H1 (cell line): ENCODE measurements around the gene FBXL14. TPM values are rescaled to one million over a fixed set of nuclear protein-coding genes. Genes with fewer than 3 reads are reported as not detected.

Experiments
- CTCF ChIA-PET: fragments of 300-600 bp; sonication (Branson Sonifier 250); formaldehyde crosslinking; loops from one replicate; lab custom pipeline; 2021; ENCODE audit not compliant: partially characterized antibody; lab: Charles Lee
- POLR2A ChIA-PET: fragments of 300-600 bp; sonication (Branson Sonifier 250); formaldehyde crosslinking; loops from one replicate; lab custom pipeline; 2021; ENCODE audit warnings: inconsistent platforms; ENCODE audit not compliant: partially characterized antibody; lab: Charles Lee
- DNase-seq, 2 experiments: peaks; one replicate each; pipeline versions ENCODE4 v3.0.0 to v3.0.0-alpha.2; 2010 to 2022; ENCODE audit warnings: low spot score in 2 of 2, low read depth in 1 of 2, mixed read lengths in 1 of 2
- FAIRE-seq: peaks from 2 replicates; lab custom pipeline; 2011; peaks lifted over from hg19 to GRCh38; lab: Jason Lieb, UNC
- H2AFZ ChIP-seq: 2 replicates; pipeline ENCODE4 v1.8.1; 2012; ENCODE audit warnings: low read length, inconsistent platforms
- H2AK5ac ChIP-seq: 2 replicates; pipeline ENCODE4 v1.6.1; 2013; ENCODE audit warnings: low read depth, low read length
- H2BK120ac ChIP-seq: replicated peaks from 2 replicates; pipeline ENCODE3; 2013; ENCODE audit warnings: low read depth, low read length, inconsistent platforms
- H2BK12ac ChIP-seq: 2 replicates; pipeline ENCODE4 v1.6.1; 2013; ENCODE audit warnings: low read depth, low read length
- H2BK15ac ChIP-seq: 2 replicates; pipeline ENCODE4 v1.6.1; 2013; ENCODE audit warnings: low read length
- H2BK20ac ChIP-seq: 2 replicates; pipeline ENCODE4 v1.6.1; 2013; ENCODE audit warnings: low read length
- H2BK5ac ChIP-seq: 2 replicates; pipeline ENCODE4 v1.6.1; 2013; ENCODE audit warnings: low read depth, low read length
- H3K14ac ChIP-seq: 2 replicates; pipeline ENCODE4 v1.6.1; 2013; ENCODE audit warnings: inconsistent platforms; ENCODE audit not compliant: insufficient read length
- H3K18ac ChIP-seq: 2 replicates; pipeline ENCODE4 v1.6.1; 2013; ENCODE audit warnings: low read length; ENCODE audit errors: extremely low read depth
- H3K23ac ChIP-seq: 2 replicates; pipeline ENCODE4 v1.6.1; 2013; ENCODE audit warnings: inconsistent platforms; ENCODE audit not compliant: insufficient read length
- H3K23me2 ChIP-seq: 2 replicates; pipeline ENCODE4 v1.6.1; 2013; ENCODE audit warnings: low read depth, low read length
- H3K27ac ChIP-seq: 2 replicates; pipeline ENCODE4 v1.6.1; 2011; ENCODE audit warnings: low read depth, low read length, inconsistent platforms
- H3K27me3 ChIP-seq, 4 experiments: replicated peaks in 1 of 4; 1 replicate in 1 of 4; 2 replicates in 3 of 4; pipeline versions ENCODE4 v1.6.1 to v1.8.1; 2011 to 2013; ENCODE audit warnings: low read length in 3 of 4, mild to moderate bottlenecking in 3 of 4, inconsistent platforms in 2 of 4, mixed read lengths in 2 of 4, moderate library complexity in 1 of 4; ENCODE audit not compliant: control insufficient read depth in 3 of 4, insufficient read depth in 3 of 4; ENCODE audit errors: extremely low read depth in 1 of 4
- H3K36me3 ChIP-seq, 4 experiments: 2 replicates each; pipeline versions ENCODE4 v1.6.1 to v1.8.1; 2011 to 2013; ENCODE audit warnings: mild to moderate bottlenecking in 4 of 4, low read length in 3 of 4, moderate library complexity in 2 of 4, control low read depth in 1 of 4, inconsistent platforms in 1 of 4; ENCODE audit not compliant: insufficient read depth in 4 of 4, control insufficient read depth in 2 of 4
- H3K4ac ChIP-seq: replicated peaks from 2 replicates; pipeline ENCODE3; 2013; ENCODE audit warnings: low read length, low read depth, mixed read lengths, inconsistent platforms; ENCODE audit not compliant: insufficient read length
- H3K4me1 ChIP-seq, 4 experiments: replicated peaks in 1 of 4; 1 replicate in 1 of 4; 2 replicates in 3 of 4; pipeline versions ENCODE4 v1.6.1 to v1.8.1; 2011 to 2013; ENCODE audit warnings: low read length in 3 of 4, inconsistent platforms in 2 of 4, mixed read lengths in 1 of 4; ENCODE audit not compliant: insufficient read depth in 4 of 4, control insufficient read depth in 3 of 4
- H3K4me2 ChIP-seq, 2 experiments: 2 replicates each; pipeline versions ENCODE4 v1.6.1 to v1.8.1; 2011 to 2013; ENCODE audit warnings: low read depth in 2 of 2, low read length in 2 of 2, control low read depth in 1 of 2, inconsistent platforms in 1 of 2, mild to moderate bottlenecking in 1 of 2; ENCODE audit not compliant: insufficient read depth in 1 of 2
- H3K4me3 ChIP-seq, 4 experiments: fragments of 200-600, 300-600 bp in 1 of 4; sonication (generic), shearing (Covaris generic), sonication (Bioruptor Twin) in 1 of 4; 2 replicates each; pipeline versions ENCODE4 v1.5.1 to v1.8.1; 2011 to 2016; ENCODE audit warnings: low read length in 4 of 4, low read depth in 3 of 4, control low read depth in 2 of 4, inconsistent platforms in 2 of 4, mild to moderate bottlenecking in 2 of 4, mixed read lengths in 1 of 4, moderate library complexity in 1 of 4; ENCODE audit not compliant: insufficient read depth in 2 of 4; ENCODE audit errors: extremely low read depth in 1 of 4
- H3K56ac ChIP-seq: replicated peaks from 2 replicates; pipeline ENCODE3; 2013; ENCODE audit warnings: low read depth, mild to moderate bottlenecking, mixed read lengths, low read length, inconsistent platforms; ENCODE audit not compliant: insufficient read length
- H3K79me1 ChIP-seq: 2 replicates; pipeline ENCODE4 v1.6.1; 2013; ENCODE audit warnings: low read depth, low read length, control low read depth
- H3K79me2 ChIP-seq, 2 experiments: 2 replicates each; pipeline versions ENCODE4 v1.6.1 to v1.8.1; 2012 to 2013; ENCODE audit warnings: low read length in 2 of 2, mild to moderate bottlenecking in 2 of 2, inconsistent platforms in 1 of 2; ENCODE audit not compliant: insufficient read depth in 2 of 2, control insufficient read depth in 1 of 2
- H3K9ac ChIP-seq, 4 experiments: replicated peaks in 1 of 4; 1 replicate in 1 of 4; 2 replicates in 3 of 4; pipeline versions ENCODE4 v1.6.1 to v1.8.1; 2011 to 2013; ENCODE audit warnings: low read depth in 3 of 4, low read length in 3 of 4, control low read depth in 2 of 4, mild to moderate bottlenecking in 2 of 4, moderate library complexity in 2 of 4, inconsistent platforms in 1 of 4; ENCODE audit errors: extremely low read depth in 1 of 4
- H3K9me3 ChIP-seq, 2 experiments: 2 replicates each; pipeline versions ENCODE4 v1.6.1 to v1.8.1; 2012 to 2013; ENCODE audit warnings: mild to moderate bottlenecking in 2 of 2, moderate library complexity in 2 of 2, control low read depth in 1 of 2, inconsistent platforms in 1 of 2, low read depth in 1 of 2, low read length in 1 of 2, mixed read lengths in 1 of 2; ENCODE audit not compliant: insufficient read depth in 2 of 2
- H4K20me1 ChIP-seq, 2 experiments: replicated peaks in 1 of 2; 2 replicates each; pipeline versions ENCODE3 to v1.8.1; 2011 to 2013; ENCODE audit warnings: inconsistent platforms in 2 of 2, low read length in 2 of 2, mild to moderate bottlenecking in 1 of 2; ENCODE audit not compliant: insufficient read depth in 2 of 2, control insufficient read depth in 1 of 2
- H4K5ac ChIP-seq: 2 replicates; pipeline ENCODE4 v1.6.1; 2013; ENCODE audit warnings: low read length, low read depth, mixed read lengths, inconsistent platforms; ENCODE audit not compliant: insufficient read length
- H4K8ac ChIP-seq: 2 replicates; pipeline ENCODE4 v1.8.0; 2013; ENCODE audit warnings: mild to moderate bottlenecking, moderate library complexity, low read length, inconsistent platforms; ENCODE audit not compliant: insufficient read depth; ENCODE audit errors: extremely low read depth
- H4K91ac ChIP-seq: replicated peaks from 2 replicates; pipeline ENCODE3; 2013; ENCODE audit warnings: low read length, mixed read lengths, inconsistent platforms; ENCODE audit not compliant: insufficient read length
- BCL11A ChIP-seq, 2 experiments: IDR thresholded peaks; one replicate each; pipeline ENCODE4 v1.6.1; 2011; ENCODE audit warnings: low read depth in 2 of 2, low read length in 2 of 2, mild to moderate bottlenecking in 2 of 2
- BRCA1 ChIP-seq: IDR thresholded peaks from 2 replicates; pipeline ENCODE4 v1.6.1; 2012; ENCODE audit warnings: low read depth, low read length, improper control_type of control experiment
- CTBP2 ChIP-seq: IDR thresholded peaks from 2 replicates; pipeline ENCODE4 v1.7.0; 2011; ENCODE audit warnings: borderline replicate concordance, mild to moderate bottlenecking, moderate library complexity, mixed read lengths, low read length; ENCODE audit not compliant: insufficient read depth, insufficient read length
- EZH2 ChIP-seq: fragments of 200-600 bp; sonication (generic); IDR thresholded peaks from 2 replicates; pipeline ENCODE4 v1.7.1; 2012; ENCODE audit warnings: low read depth, mild to moderate bottlenecking, moderate library complexity, low read length, inconsistent platforms; ENCODE audit not compliant: severe bottlenecking
- HDAC6 ChIP-seq: IDR thresholded peaks from one replicate; pipeline ENCODE4 v1.7.1; 2012; ENCODE audit warnings: low read depth, mild to moderate bottlenecking, inconsistent platforms, low read length, moderate library complexity
- MAFK ChIP-seq: IDR thresholded peaks from 2 replicates; pipeline ENCODE4 v1.6.1; 2012; ENCODE audit warnings: low read depth, mild to moderate bottlenecking, improper control_type of control experiment, low read length
- NANOG ChIP-seq: IDR thresholded peaks from 2 replicates; pipeline ENCODE4 v1.6.1; 2011; ENCODE audit warnings: low read length, low read depth, mild to moderate bottlenecking, inconsistent platforms; ENCODE audit not compliant: insufficient read depth, poor library complexity, severe bottlenecking
- PHF8 ChIP-seq: fragments of 200-600 bp; sonication (generic); conservative IDR thresholded peaks from 2 replicates; pipeline ENCODE4 v1.7.1; 2012; ENCODE audit warnings: low read depth, mild to moderate bottlenecking, inconsistent platforms, low read length, moderate library complexity
- POLR2AphosphoS5 ChIP-seq: IDR thresholded peaks from 2 replicates; pipeline ENCODE4 v1.6.1; 2011; ENCODE audit warnings: low read depth, low read length
- RFX5 ChIP-seq: IDR thresholded peaks from 2 replicates; pipeline ENCODE4 v1.6.1; 2011; ENCODE audit warnings: low read depth, low read length, improper control_type of control experiment, borderline replicate concordance
- SAP30 ChIP-seq: fragments of 300-600 bp; sonication (generic); IDR thresholded peaks from 2 replicates; pipeline ENCODE4 v1.7.1; 2012; ENCODE audit warnings: low read length, moderate library complexity, mild to moderate bottlenecking, inconsistent platforms; ENCODE audit not compliant: insufficient read depth, insufficient replicate concordance
- SIRT6 ChIP-seq: IDR thresholded peaks from one replicate; pipeline ENCODE4 v1.7.1; 2012; ENCODE audit warnings: low read length, inconsistent platforms
- SRF ChIP-seq: IDR thresholded peaks from 2 replicates; pipeline ENCODE4 v1.6.1; 2011; ENCODE audit warnings: mild to moderate bottlenecking, low read depth, low read length, moderate library complexity
- SUZ12 ChIP-seq: fragments of 200-600 bp; sonication (generic); IDR thresholded peaks from 2 replicates; pipeline ENCODE4 v1.6.1; 2012; ENCODE audit warnings: mild to moderate bottlenecking, inconsistent platforms, low read length, moderate library complexity, mixed read lengths
- TEAD4 ChIP-seq: IDR thresholded peaks from 2 replicates; pipeline ENCODE4 v1.6.1; 2012; ENCODE audit warnings: low read depth, low read length, inconsistent platforms, mixed read lengths
- WGBS, 2 experiments: shearing (Covaris generic) in 1 of 2; methylation state at CpG; one replicate each; pipeline versions ENCODE4 v1.1.6 to v1.1.7; 2013 to 2015; ENCODE audit warnings: low lambda C conversion rate in 2 of 2, mixed read lengths in 2 of 2, inconsistent platforms in 1 of 2, low coverage in 1 of 2, missing lambda C conversion rate in 1 of 2; ENCODE audit not compliant: insufficient replicate concordance in 2 of 2, insufficient coverage in 1 of 2, insufficient read length in 1 of 2; ENCODE audit errors: extremely low coverage in 1 of 2, missing lambda C conversion rate in 1 of 2; 5-methylcytosine and 5-hydroxymethylcytosine counted together
- polyA plus RNA-seq, 7 experiments: library from polyadenylated mRNA; depleted of rRNA in 3 of 7; stranded (reverse) in 5 of 7; unstranded in 2 of 7; fragments of >200 nt in 5 of 7; fragments of 200-250 nt in 2 of 7; gene quantifications; 1 replicate in 5 of 7; 2 replicates in 1 of 7; 4 replicates in 1 of 7; pipeline versions ENCODE4 v1.2.1 to v1.2.3, GENCODE V29; 2011 to 2013; ENCODE audit warnings: missing spikeins in 2 of 7, mixed read lengths in 2 of 7
- total RNA-seq: library from RNA; stranded (reverse); fragmentation: NEBNext Ultra II Directional; extraction: Animal tissue kit (Norgen Biotek cat#: 25700); gene quantifications from 2 replicates; pipeline ENCODE4 v1.2.1, GENCODE V29; 2021

The FBXL14 gene
- total and polyA plus RNA-seq, 2 of the 8 experiments (the other 6 are each of a cell fraction or from before 2014, with no cell fraction given): 5.5 to 9.6 TPM

GRCh38 chr12:1572731-1573130 is 21.6 kb downstream of the FBXL14 start:
- POLR2A ChIA-PET: no interaction called here
- no peaks in the 10 kb centered on the region for H3K36me3 ChIP-seq
- H2AFZ ChIP-seq: no peak overlapping the region
- H3K56ac ChIP-seq: no peak overlapping the region
- no peaks in the 10 kb centered on the region for H3K4me1 ChIP-seq
- no peaks in the 10 kb centered on the region for H3K79me2 ChIP-seq
- H3K9me3 ChIP-seq: no peaks in the 10 kb centered on the region
- no peak overlapping the region for H4K8ac ChIP-seq
- no peak overlapping the region for H3K9ac ChIP-seq
- H3K27ac ChIP-seq: no peak overlapping the region
- FAIRE-seq (no peak), DNase-seq (no peak)
- H2BK15ac ChIP-seq: no peak overlapping the region
- no peak overlapping the region for H2BK120ac ChIP-seq
- no peak overlapping the region for H2BK12ac ChIP-seq
- no peaks in the 10 kb centered on the region for H3K79me1 ChIP-seq
- no peaks in the 10 kb centered on the region for H3K23me2 ChIP-seq
- H2BK20ac ChIP-seq: no peak overlapping the region
- H4K91ac ChIP-seq: no peak overlapping the region
- WGBS, 2 experiments: 71% methylated on average over 5 of the region's 5 CpGs; no CpG with 5 or more reads in 1 of the 2 experiments
- no peak overlapping the region for H2BK5ac ChIP-seq
- no peak overlapping the region for H3K14ac ChIP-seq
- H3K27me3 ChIP-seq: no peaks in the 10 kb centered on the region; a peak in 4 of 7 replicates
- no peak overlapping the region for H3K4me3 ChIP-seq
- no peak overlapping the region for H4K5ac ChIP-seq
- H2AK5ac ChIP-seq: no peak overlapping the region
- no peak overlapping the region for H3K4ac ChIP-seq
- no peak overlapping the region for H3K23ac ChIP-seq
- TF ChIP-seq RFX5 (no peak), MAFK (no peak), TEAD4 (no peak), BRCA1 (no peak), POLR2AphosphoS5 (no peak), SIRT6 (no peak), EZH2 (no peak), SRF (no peak), HDAC6 (no peak), SUZ12 (no peak), SAP30 (no peak), CTBP2 (no peak), BCL11A (IDR thresholded peaks at IDR 0.05; ENCODE audit: low read depth in 2 of 2, low read length in 2 of 2) (no peak), NANOG (no peak), PHF8 (no peak)
- H4K20me1 ChIP-seq: no peaks in the 10 kb centered on the region
- no peak overlapping the region for H3K4me2 ChIP-seq
- CTCF ChIA-PET: interaction anchor here (3.9 kb wide), 1 partner anchor 11 kb away, joined by 18 read pairs; no protein-coding TSS in a partner anchor
- H3K18ac ChIP-seq: no peak overlapping the region
